BLaER1 treated with 17β-estradiol and CSF1 and Interleukin-3, amounts not matched to agents 10 nM and 100 nM (cell line): ENCODE results near the gene KISS1R.

ENCODE experiments used
- H3K27ac ChIP-seq, 11 experiments: shearing (Covaris generic); formaldehyde crosslinking; 2 replicates each; pipeline ENCODE4 v1.8.1; 2022
- H3K27me3 ChIP-seq, 11 experiments: shearing (Covaris generic); formaldehyde crosslinking; 2 replicates each; pipeline ENCODE4 v1.8.1; 2022
- H3K36me3 ChIP-seq, 11 experiments: shearing (Covaris generic); formaldehyde crosslinking; 2 replicates each; pipeline ENCODE4 v1.8.1; 2022
- H3K4me1 ChIP-seq, 10 experiments: shearing (Covaris generic); formaldehyde crosslinking; 2 replicates each; pipeline ENCODE4 v1.8.1; 2022
- H3K4me2 ChIP-seq, 11 experiments: shearing (Covaris generic); formaldehyde crosslinking; 2 replicates each; pipeline ENCODE4 v1.8.1; 2022
- H3K4me3 ChIP-seq, 10 experiments: shearing (Covaris generic); formaldehyde crosslinking; 2 replicates each; pipeline ENCODE4 v1.8.1; 2022
- H3K9ac ChIP-seq, 11 experiments: shearing (Covaris generic); formaldehyde crosslinking; 2 replicates each; pipeline ENCODE4 v1.8.1; 2022
- H3K9me3 ChIP-seq, 11 experiments: shearing (Covaris generic); formaldehyde crosslinking; replicated peaks in 1 of 11; 2 replicates each; pipeline ENCODE4 v1.8.1; 2022
- H4K20me1 ChIP-seq, 11 experiments: shearing (Covaris generic); formaldehyde crosslinking; 2 replicates each; pipeline ENCODE4 v1.8.1; 2022
- Cebpa-rat ChIP-seq, 11 experiments: shearing (Covaris generic); IDR thresholded peaks; 2 replicates each; pipeline ENCODE4 v1.8.1; 2022

The KISS1R gene

DNA sequence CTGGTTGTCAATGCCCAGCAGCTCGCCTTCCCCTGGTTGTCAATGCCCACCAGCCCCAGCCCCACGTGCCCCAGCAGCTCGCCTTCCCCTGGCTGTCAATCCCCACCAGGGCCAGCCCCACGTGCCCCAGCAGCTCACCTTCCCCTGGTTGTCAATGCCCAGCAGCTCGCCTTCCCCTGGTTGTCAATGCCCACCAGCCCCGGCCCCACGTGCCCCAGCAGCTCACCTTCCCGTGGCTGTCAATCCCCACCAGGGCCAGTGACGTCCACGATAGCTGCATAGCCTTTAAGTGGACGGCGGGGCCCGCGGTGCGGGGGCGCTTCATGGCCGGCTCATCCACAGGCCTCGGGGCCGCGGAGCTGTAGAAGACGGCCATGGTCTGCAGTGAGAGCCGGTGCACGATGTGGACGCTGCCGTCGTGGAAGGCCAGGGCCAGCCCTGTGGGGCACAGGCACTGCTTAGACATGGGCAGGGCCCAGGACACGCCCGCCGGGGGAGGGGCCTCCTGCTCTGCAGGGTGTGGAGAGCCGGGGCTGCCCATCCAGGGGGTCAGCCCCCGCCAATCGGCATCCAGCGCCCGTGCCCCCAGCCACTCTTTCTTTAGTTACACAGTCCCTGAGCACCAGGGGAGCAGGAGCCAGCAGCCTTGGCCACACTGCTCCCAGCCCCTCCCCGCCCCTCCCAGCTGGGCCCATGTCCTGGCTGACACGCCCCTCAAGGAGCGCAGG lies 37.3 kb upstream of the KISS1R start:
- H3K9ac ChIP-seq = no peak overlapping the region
- no peak overlapping the region for H3K4me3 ChIP-seq
- no peaks in the 10 kb centered on the region for H3K4me1 ChIP-seq
- no peaks in the 10 kb centered on the region for H3K27me3 ChIP-seq
- TF ChIP-seq Cebpa-rat (IDR thresholded peaks at IDR 0.05) = no peak
- H3K36me3 ChIP-seq = peaks cover 63 to 84% (median 79%) of the 10 kb centered on the region in 11 experiments
- H3K9me3 ChIP-seq = no peaks in the 10 kb centered on the region
- no peak overlapping the region for H3K27ac ChIP-seq
- H3K4me2 ChIP-seq = no peak overlapping the region
- H4K20me1 ChIP-seq = peaks cover 0 to 84% (median 20%) of the 10 kb centered on the region in 11 experiments; a peak in 15 of 22 replicates

- no peak for TF ChIP-seq Cebpa-rat (IDR thresholded peaks at IDR 0.05)
Measured at GRCh38 chr19:881385-882071, 35.6 kb upstream of the KISS1R start.

GRCh38 chr19:882871-883497 lies 34.1 kb upstream of the KISS1R start:
- Histone ChIP-seq H3K4me1 (no peaks in the 10 kb centered on the region), H3K4me2 (no peak overlapping the region), H3K9ac (no peak overlapping the region), H3K36me3 (peaks cover 70 to 90% (median 85%) of the 10 kb centered on the region in 11 experiments), H3K27ac (no peak overlapping the region), H4K20me1 (peaks cover 0 to 85% (median 14%) of the 10 kb centered on the region in 11 experiments; a peak in 12 of 22 replicates), H3K9me3 (no peaks in the 10 kb centered on the region), H3K27me3 (no peaks in the 10 kb centered on the region), H3K4me3 (no peak overlapping the region)
- TF ChIP-seq Cebpa-rat (IDR thresholded peaks at IDR 0.05) = no peak

More at GRCh38 chr19:881385-882071, 35.6 kb upstream of the KISS1R start:
- Histone ChIP-seq H4K20me1 (peaks cover 0 to 84% (median 20%) of the 10 kb centered on the region in 11 experiments; a peak in 14 of 22 replicates), H3K36me3 (peaks cover 64 to 84% (median 79%) of the 10 kb centered on the region in 11 experiments), H3K4me1 (no peaks in the 10 kb centered on the region), H3K27ac (no peak overlapping the region), H3K9ac (no peak overlapping the region), H3K4me3 (no peak overlapping the region), H3K4me2 (no peak overlapping the region), H3K9me3 (no peaks in the 10 kb centered on the region), H3K27me3 (no peaks in the 10 kb centered on the region)

- no peak overlapping the region for H3K4me2 ChIP-seq
- H3K4me3 ChIP-seq = no peak overlapping the region
- TF ChIP-seq Cebpa-rat (IDR thresholded peaks at IDR 0.05) = no peak
- no peak overlapping the region for H3K27ac ChIP-seq
- H3K9ac ChIP-seq = no peak overlapping the region
- H3K4me1 ChIP-seq = no peaks in the 10 kb centered on the region
- peaks cover 77 to 98% (median 92%) of the 10 kb centered on the region in 11 experiments for H3K36me3 ChIP-seq
- no peaks in the 10 kb centered on the region for H3K27me3 ChIP-seq
- H3K9me3 ChIP-seq = no peaks in the 10 kb centered on the region
- H4K20me1 ChIP-seq = peaks cover 0 to 93% (median 16%) of the 10 kb centered on the region in 11 experiments; a peak in 13 of 22 replicates
Measured at GRCh38 chr19:883661-884211, 33.4 kb upstream of the KISS1R start.

GRCh38 chr19:884420-885211 lies 32.5 kb upstream of the KISS1R start:
- no peaks in the 10 kb centered on the region for H3K27me3 ChIP-seq
- H3K36me3 ChIP-seq = peaks cover 86 to 100% (median 95%) of the 10 kb centered on the region in 11 experiments
- no peaks in the 10 kb centered on the region for H3K4me1 ChIP-seq
- no peaks in the 10 kb centered on the region for H3K9me3 ChIP-seq
- no peak overlapping the region for H3K27ac ChIP-seq
- TF ChIP-seq Cebpa-rat (IDR thresholded peaks at IDR 0.05) = no peak
- no peak overlapping the region; a peak in 1 of 22 replicates for H3K9ac ChIP-seq
- no peak overlapping the region for H3K4me3 ChIP-seq
- peaks cover 1 to 95% (median 19%) of the 10 kb centered on the region in 11 experiments; a peak in 16 of 22 replicates for H4K20me1 ChIP-seq
- no peak overlapping the region for H3K4me2 ChIP-seq

- H3K4me1 ChIP-seq = no peaks in the 10 kb centered on the region
- TF ChIP-seq Cebpa-rat (IDR thresholded peaks at IDR 0.05) = no peak
- no peaks in the 10 kb centered on the region for H3K9me3 ChIP-seq
- no peak overlapping the region for H3K27ac ChIP-seq
- H3K9ac ChIP-seq = no peak overlapping the region
- peaks cover 93 to 100% (median 98%) of the 10 kb centered on the region in 11 experiments for H3K36me3 ChIP-seq
- peaks cover 9 to 95% (median 28%) of the 10 kb centered on the region in 11 experiments; a peak in 17 of 22 replicates for H4K20me1 ChIP-seq
- H3K27me3 ChIP-seq = no peaks in the 10 kb centered on the region
- no peak overlapping the region for H3K4me2 ChIP-seq
- H3K4me3 ChIP-seq = no peak overlapping the region
Measured at GRCh38 chr19:885536-886224, 31.5 kb upstream of the KISS1R start.

DNA sequence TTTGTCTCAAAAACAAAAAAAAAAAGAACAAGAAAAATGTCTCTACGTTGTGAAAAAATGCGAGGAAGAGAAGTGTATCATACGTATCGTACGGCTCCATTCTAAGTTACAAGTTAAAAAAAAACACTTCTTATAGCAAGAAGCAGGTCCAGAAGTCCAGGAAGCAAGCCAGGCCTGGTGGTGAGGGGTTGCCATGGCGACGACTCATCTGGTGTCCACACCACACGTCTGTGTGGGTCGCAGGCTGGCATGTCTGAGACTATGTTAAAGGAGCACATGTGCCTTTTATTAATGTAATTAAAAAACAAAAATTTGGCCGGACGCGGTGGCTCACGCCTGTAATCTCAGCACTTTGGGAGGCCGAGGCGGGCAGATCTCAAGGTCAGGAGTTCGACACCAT lies 30.1 kb upstream of the KISS1R start:
- Histone ChIP-seq H3K4me2 (no peak overlapping the region), H4K20me1 (peaks cover 5 to 95% (median 33%) of the 10 kb centered on the region in 11 experiments; a peak in 16 of 22 replicates), H3K36me3 (peaks cover 79 to 92% (median 90%) of the 10 kb centered on the region in 11 experiments), H3K9ac (peak overlapping the region in 2 of 11 experiments; percentile 27 to 36; a peak in 1 of 22 replicates), H3K9me3 (no peaks in the 10 kb centered on the region), H3K4me3 (no peak overlapping the region), H3K4me1 (peaks cover 4 to 11% (median 4%) of the 10 kb centered on the region in 10 experiments; a peak in 16 of 20 replicates), H3K27ac (no peak overlapping the region), H3K27me3 (no peaks in the 10 kb centered on the region)
- no peak for TF ChIP-seq Cebpa-rat (IDR thresholded peaks at IDR 0.05)

GRCh38 chr19:887599-887998 lies 29.5 kb upstream of the KISS1R start:
- no peak overlapping the region for H3K9ac ChIP-seq
- no peak overlapping the region for H3K4me3 ChIP-seq
- H3K4me2 ChIP-seq = no peak overlapping the region
- no peak overlapping the region for H3K27ac ChIP-seq
- TF ChIP-seq Cebpa-rat (IDR thresholded peaks at IDR 0.05) = no peak
- no peaks in the 10 kb centered on the region for H3K27me3 ChIP-seq
- H3K4me1 ChIP-seq = peaks cover 5 to 11% (median 6%) of the 10 kb centered on the region in 10 experiments; a peak in 16 of 20 replicates
- H3K36me3 ChIP-seq = peaks cover 74 to 87% (median 85%) of the 10 kb centered on the region in 11 experiments
- peaks cover 0 to 92% (median 33%) of the 10 kb centered on the region in 11 experiments; a peak in 15 of 22 replicates for H4K20me1 ChIP-seq
- no peaks in the 10 kb centered on the region for H3K9me3 ChIP-seq
